Kasumi-1 (cell line): Measurements from ENCODE around the gene DDAH1.
"Not testable (repeated sequence)": the region's sequence is repeated elsewhere in the genome, so short reads cannot be mapped to it uniquely, and the experiment has no call there.

ENCODE experiments used
- DNase-seq, 2 experiments: peaks; one replicate each; lab custom pipeline; 2025; lab: John Stamatoyannopoulos, UW

Gene DDAH1

DNA sequence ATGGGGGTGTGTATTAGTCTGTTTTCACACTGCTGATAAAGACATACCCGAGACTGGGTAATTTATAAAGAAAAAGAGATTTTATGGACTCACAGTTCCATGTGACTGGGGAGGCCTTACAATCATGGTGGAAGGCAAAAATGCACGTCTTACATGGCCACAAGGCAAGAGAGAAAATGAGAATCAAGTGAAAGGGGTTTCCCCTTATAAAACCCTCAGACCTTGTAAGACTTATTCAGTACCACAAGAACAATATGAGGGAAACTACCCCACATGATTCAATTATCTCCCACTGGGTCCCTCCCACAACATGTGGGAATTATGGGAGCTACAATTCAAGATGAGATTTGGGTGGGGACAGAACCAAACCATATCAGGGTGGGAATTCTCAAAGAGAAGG lies 5.2 kb upstream of the DDAH1 start:
- DNase-seq: not testable (repeated sequence)

DNA sequence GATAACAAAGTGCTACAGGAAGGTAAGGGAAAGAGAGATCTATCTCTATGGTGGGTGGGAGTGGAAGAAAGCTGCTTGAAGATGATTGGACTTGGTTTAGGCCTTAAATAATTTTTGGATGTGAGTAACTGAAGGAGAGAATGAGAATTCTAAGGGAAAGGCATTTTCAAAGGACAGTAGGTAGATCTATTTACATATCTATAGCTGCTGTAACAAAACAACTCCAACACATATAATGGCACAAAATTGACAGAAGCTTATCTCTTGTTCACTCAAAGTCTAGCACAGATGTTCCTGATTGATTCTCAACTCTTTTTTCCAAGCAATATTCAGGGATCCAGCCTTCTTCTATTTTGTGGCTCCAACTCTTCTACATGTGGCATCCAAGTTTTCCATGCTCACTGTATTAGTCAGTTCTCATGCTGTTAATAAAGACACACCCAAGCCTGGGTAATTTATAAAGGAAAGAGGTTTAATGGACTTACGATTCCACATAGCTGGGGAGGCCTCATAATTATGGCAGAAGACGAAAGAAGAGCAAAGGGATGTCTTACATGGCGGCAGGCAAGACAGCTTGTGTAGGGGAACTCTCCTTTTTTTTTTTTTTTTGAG lies 3.1 kb upstream of the DDAH1 start:
- no peak for DNase-seq

DNA sequence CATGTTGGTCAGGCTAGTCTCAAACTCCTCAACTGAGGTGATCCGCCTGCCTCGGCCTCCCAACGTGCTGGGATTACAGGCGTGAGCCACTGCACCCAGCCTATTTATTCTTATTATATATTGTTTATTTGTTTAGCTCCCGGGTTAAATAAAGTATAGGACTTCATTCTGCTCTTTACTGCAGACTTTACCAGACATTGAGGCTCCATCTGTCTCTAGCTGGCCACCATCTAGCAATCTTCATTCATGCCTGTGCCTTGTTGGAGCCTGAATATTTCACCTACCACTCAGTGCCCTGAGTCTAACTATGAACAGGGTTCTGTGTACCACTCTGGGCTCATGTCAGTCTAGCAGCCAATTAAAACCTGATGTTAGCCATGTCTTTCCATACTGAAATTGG lies 2.1 kb upstream of the DDAH1 start:
- no peak for DNase-seq

DNA sequence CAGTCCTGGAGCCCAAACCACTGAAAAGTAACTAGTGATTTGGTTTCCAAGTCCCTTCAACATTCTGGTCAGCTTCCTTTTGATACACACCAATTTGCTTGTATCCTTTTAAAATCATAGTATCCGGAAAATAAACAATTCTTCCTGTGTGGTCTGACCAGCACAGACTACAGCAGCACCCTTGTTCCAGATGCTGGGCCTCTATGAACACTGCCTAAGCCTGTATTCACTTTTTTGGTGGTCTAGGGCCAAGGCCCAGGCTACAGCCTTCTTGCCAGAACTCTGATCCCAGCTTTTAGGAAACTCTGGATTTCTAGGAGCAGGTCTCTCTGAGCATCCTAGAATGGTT lies 801 bp upstream of the DDAH1 start:
- DNase-seq: no peak

DNA sequence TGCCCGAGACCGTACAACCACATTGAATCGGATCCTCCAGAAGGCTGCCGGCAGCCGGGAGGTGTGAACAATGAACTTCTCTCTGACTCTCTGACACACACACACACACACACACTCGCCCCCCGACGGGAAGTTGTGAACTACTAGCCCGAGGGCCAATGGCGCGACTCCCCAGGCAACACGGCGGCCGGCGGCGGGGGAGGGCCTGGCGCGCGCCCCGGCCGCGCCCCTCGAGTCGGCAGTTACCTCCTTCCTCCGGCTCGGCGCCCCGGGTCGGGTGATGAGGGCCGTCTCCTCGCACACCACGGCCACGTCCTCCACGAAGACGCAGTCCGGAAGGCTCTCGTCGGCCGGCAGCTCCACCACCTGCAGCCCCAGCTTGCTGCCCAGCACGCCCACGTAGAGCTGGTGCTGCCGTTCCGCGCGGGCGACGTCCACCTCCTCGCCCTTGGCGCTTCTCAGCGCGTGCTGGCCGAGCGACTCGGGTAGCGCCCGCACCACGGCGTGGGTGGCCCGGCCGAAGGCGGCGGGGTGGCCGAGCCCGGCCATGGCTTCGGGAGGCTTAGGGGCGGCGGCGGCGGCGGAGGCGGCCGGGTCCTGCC lies 361 bp downstream of the DDAH1 start:
- DNase-seq: peak; percentile 72 to 74

DNA sequence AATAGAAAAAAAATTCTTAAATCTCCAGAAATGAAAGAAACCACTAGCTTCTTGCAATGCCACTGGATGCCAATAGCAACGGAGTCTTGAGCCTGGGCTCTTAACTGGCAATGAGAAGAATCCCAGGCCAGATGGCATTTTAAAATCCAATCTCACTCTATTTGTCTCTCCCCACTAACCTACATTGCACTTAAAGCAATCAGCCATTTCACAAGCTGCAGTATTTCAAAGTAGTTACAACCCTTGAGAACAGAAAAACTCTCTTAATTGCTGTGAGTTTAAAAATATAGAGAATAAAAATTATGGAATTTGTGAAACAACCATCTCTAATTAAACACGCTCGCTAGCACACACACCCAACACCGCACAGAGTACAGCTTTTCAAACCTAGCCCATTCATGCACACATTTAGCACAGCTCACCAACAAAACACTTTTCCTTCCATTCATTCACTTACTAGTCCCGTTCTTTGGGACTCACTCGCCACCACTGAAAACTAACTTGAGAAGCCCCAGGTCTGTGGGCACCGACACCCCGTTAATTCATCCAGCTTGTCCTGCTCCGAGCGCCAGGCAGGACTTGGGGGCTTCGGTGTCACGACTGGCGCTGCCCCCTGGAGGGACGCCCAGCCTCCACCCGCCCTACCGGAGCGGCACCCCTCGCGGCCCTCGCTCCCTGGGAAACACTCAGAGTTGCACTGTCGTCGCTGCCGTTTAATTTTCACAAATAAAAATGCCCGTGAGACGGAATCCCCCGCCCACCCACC lies 1.0 kb downstream of the DDAH1 start:
- DNase-seq: peak; percentile 23 to 47

DNA sequence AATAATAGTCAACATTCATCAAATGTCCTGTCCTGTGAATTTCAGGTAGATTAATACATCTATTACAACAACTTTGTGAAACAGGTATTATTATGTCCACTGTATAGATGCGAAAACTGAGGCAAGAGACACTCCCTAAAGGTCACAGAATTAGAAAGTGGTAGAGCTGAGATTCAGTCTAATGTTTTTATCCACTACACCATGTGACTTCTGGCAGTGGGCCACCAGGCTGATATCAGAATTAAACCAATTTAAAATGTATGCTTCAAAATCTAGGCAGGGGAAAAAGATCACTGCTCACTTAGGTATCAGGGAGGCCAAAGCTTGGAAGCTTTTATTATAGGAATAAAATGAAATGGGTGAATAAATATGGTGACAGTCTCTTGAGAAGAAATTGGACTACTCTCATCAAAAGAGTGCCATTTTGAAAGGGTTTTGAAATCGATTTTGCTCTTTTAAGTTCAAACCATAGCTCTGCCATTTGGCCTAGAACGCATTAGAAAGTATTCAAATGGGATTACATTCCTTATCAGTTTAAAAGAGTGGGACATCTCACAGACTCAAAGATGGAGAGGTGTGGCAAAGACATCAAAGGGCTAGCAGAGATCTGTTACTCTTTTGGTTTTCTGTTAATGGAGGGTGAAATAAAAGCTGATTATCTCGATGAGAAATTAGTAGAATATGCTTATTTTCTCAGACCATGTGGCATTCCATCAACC lies 1.9 kb downstream of the DDAH1 start:
- no peak for DNase-seq

DNA sequence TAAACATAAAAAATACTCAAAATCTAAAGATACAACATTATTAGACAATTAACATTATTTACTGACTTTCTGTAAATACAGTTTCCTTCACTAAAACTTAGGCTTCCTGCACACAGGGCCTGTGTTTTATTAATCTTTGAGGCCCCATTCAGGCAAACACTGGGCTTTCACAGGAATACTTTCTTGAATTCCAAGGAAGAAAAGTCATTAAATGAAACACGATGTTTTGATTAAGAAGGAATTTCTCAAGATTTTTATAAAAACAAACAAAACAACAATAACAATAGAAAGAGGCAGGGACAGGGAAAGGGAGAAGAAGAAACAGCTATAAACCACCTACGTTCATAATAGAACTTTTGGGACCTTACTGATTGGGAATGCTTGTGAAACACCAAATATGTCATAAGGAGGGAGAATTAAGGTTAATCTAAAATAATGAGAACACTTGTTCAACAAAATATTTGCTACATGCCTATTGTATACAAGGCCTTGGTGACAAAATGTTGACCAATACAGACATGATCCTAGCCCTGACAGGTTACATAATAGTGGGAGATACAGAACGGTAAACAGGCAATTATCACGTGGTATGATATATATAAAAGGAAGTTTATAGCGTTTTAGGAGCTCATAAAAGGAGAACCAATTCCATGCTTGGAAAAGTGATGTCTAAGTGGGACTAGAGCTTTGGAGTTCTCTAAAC lies 3.6 kb downstream of the DDAH1 start:
- DNase-seq: no peak

DNA sequence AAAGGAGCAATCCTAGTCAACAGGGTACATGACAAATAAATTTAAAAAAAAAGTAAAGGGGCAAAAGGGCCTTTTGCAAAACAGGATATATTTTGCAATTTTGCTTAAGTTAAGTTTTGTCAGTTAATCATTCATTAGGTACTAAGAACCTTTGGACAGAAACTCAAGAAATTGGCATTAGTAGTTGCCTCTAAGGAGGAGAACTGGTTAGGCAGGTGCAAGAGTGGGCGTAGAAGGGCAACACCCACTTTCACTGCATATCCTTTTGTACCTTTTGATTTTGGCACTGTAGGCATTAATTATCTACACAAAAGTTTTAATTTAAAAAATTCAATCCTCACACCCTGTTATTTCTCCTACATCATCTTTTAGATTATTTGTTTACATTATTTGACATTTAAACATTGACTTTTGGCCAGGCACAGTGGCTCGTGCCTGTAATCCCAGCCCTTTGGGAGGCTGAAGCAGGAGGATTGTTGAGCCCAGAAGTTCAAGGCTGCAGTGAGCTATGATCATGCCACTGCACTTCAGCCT lies 4.3 kb downstream of the DDAH1 start:
- no peak for DNase-seq

DNA sequence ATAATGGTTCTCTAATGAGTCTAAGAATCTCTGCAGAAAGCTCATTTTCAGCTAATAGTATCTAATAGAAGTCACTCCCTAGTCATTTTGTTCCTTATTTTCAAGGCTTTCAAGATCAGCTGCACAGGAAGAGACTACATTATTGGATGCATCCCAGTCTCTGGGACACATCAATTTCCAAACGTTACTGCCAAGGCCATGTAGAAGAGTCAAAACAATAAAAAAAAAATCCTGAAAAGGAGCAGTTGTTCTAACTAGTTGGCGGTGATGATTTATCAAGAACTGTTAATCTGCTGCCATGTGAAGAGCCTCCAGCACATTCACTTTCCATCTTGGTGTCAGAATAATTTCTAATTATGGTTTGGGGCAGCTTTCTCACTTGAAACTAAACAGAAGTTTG lies 5.7 kb downstream of the DDAH1 start:
- no peak for DNase-seq

DNA sequence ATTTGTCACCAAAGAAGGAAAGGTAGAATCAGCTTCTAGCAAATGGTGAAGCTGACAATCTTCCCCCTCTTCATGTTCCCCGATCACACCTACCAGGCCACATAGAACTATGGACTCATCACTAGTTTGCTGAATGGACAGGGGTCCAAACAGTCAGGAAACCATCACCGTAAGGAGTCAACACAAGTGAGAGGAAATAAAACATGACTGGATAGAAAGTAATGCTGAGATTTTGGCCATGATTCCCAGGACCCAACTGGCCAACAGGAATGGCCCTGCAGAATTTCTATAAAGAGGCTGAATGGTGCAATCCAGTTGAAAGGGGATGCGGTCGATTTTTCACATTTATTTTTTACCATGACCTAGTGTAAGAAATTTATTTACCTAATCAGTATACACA lies 10.7 kb downstream of the DDAH1 start:
- DNase-seq: no peak

DNA sequence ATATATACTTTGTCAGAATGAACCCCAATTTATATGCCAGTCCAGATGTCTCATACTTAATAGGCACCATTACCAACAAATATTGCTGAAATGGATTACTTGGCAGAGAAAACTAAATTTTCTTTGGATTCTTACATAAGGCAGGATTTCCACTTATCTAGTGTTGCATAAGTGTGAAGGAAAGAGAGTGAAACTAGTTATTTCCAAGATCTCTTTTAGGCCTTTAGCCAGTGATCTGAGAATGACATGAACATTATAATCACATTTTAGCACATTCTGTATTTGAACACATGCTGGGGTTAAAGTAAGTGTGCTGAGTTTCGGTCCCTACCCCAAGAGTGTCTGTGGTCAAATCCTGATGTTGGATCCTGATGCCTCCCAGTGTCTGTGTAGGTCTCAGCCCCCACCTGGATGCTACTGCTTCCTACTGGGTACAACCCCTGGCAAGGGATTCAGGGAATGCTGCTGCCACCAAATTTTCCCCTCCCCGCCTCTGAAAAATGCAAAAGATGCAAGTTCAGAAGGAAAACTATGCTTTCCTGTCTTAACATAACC lies 11.2 kb downstream of the DDAH1 start:
- no peak for DNase-seq

DNA sequence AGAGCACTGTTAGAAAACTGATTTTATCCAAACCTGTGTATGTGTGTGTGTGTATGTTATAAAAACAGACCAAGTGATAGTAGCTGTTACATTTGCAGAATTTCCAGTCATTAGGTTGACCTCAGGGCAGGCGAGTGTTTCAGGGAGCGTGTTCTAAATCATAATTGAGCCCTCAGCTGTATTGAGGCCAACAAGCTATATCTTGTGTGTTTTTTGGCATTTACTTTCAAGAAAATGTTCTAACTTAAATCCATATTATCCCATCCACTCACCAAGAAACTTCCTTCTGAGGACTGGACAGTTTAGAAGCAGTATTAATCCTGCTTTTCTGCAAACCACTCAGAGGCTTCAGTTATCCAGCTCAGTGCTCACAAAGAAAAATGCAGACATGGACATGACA lies 12.0 kb downstream of the DDAH1 start:
- DNase-seq: no peak

DNA sequence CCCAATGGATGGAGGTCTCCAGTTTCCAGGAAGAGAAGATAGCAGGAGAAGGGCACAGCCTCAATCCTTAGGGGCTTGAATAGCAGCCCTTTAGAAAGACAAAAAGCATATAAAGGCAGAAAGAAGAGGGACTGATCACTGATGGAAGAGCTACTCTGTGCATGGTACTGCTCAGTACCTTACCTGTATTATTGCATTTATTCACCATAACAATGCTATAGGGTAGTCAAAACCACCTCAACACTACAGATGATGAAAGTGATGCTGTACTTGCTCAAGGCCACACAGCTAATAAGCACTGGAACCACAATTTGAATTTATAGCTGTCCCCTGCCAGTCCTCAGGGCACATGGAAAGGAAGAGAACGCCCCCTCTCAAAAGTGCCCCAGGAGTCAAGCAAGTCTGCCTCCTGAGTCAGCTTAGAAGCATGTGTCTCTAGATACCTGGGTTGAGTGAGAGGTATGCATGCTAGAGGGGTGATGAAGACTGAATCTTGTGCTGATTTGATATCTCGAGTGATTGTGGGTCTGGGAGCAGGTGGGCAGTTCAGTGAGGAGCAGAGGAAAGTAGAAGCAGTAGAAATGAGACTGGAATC lies 13.6 kb downstream of the DDAH1 start:
- no peak for DNase-seq

DNA sequence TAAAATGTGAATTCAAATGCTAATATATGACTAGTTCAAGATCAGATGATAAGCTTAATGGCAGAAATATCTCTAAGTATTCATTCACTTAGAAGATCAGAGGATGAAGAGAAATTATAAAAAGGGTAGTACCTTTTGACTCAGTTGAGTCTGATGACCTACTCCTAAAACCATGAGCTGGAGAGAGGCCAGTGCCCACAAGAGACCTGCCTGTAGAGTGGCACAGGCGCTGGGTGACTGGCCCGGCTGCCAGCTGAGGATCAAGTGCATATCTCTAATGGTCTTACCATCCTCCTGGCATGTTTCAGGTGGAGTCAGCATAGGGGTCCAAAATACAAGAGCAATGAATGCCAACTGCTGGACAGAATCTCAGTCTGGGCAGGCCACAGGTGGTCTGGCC lies 14.1 kb downstream of the DDAH1 start:
- no peak for DNase-seq

DNA sequence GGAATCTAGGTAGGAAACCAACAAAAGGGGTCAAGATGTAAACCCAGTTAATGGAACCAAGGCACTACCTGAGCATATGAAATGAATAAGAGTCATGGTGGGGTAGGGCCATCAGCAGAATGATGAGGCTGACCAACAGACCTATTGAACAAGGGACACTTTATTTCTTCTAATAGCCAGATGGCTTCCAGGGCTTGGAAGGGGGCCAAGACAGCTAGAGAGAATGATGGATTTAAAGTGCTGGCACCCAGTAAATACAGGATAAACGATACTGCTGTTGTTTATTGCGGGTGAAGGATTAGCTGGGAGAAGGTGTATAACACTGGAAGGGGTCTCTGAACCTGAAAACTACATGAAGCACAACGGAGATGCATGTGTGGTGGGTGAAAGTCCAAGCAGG lies 15.6 kb downstream of the DDAH1 start:
- no peak for DNase-seq

DNA sequence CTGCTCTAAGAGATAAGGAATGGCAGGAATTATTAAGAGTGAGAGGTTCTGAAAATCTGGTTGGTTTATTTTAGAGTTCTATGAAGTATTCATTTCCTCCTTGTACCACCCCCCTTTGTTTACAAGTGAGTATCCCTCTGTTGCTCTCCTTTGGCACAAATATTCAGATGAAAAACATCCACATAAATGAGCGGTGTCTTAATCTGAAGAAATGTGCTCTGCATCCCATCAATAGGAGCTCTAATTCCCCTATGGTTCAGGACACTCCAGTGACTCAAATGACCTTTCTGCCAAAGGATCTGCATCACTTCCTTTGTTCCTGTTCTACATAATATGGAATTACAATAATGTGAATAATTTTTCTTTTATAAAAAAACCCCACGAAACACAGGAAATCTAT lies 16.6 kb downstream of the DDAH1 start:
- no peak for DNase-seq

DNA sequence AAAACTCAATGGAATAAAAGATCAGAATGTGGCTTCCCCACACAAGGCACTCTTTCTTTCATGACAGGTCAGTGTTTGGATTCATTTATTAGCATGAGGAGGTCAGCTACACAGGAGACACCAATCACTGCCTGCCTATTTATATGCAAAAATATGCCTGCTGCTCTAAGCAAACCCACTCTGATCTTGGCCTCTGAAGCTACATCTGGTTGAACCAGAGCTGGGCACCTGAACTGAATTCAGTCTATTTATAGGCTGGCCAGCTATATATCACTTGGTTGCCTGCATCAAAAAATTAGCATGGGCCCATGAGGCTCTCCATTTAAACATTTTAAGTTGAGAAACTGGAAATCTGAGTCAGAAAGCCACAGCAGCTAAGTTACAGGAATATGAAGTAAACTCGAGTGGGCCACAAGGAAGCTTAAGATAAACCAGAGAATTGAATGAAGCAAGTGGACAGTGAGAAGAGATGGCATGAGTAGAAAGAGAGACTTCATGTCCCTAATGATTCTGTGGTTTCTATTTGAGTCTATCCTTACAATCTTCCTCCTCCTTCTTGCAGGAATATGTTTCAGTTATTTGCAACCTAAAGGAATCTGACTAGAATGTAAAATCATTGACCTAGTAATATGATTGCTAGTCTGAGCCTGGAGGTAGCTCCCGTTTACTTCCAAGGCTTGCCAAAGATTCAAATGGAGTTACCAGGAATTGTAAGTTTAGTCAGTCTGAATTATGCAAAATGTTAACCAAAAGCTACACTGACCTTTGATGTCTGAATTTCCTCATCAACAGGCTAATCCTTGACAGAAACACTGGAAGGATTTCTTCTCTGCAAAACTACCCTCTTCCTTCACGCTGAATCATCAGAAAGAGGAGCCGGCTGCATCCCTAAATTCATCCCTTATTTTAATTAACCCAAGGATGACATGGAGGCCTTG lies 17.7 kb downstream of the DDAH1 start:
- no peak for DNase-seq

DNA sequence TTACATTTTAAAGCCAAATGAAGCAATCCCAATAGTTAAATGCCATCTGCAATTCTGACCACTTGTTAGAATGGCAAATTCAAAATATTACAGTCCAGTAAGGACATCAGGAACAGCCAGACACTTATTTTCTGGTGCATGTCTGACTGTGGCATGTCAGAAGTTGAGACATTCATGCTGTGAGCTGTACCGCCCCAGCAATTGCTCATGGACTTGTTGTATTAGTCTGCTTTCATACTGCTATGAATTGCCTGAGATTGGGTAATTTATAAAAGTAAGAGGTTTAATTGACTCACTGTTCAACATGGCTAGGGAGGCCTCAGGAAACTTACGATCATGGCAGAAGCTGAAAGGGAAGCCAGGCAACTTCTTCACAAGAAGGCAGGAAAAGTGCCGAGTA lies 19.1 kb downstream of the DDAH1 start:
- no peak for DNase-seq

DNA sequence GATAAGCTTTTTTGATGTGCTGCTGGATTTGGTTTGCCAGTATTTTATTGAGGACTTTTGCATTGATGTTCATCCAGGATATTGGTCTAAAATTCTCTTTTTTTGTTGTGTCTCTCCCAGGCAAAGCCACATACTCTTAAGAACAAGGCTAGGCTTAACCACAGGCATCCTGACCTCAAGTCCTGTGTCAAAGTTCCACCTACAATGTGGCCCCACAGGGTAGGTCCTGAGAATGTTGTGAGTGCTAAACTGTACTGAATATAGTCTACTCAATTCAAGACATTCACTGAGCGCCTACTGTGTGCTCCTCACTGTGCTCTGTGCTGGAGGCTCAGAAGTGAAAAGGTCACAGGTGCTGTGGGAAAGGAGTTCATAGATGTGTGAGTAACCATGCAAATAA lies 20.6 kb downstream of the DDAH1 start:
- no peak for DNase-seq
